Right kidney (tissue), 1 donor: ENCODE measurements around the gene LRP2BP.
"Not testable (repeated sequence)": the region's sequence is repeated elsewhere in the genome, so short reads cannot be mapped to it uniquely, and the experiment has no call there.

Experiments
- DNase-seq: peaks from one replicate; pipeline ENCODE4 v3.0.0-alpha.2; 2016

The LRP2BP gene

GRCh38 chr4:185324361-185324760 is 71.4 kb downstream of the LRP2BP start:
- not testable (repeated sequence) for DNase-seq

- DNase-seq = no peak
Observed at GRCh38 chr4:185323606-185324005, 72.1 kb downstream of the LRP2BP start.

GRCh38 chr4:185322803-185323202 is 72.9 kb downstream of the LRP2BP start:
- DNase-seq = no peak

GRCh38 chr4:185318679-185319078 is 77.0 kb downstream of the LRP2BP start:
- DNase-seq = no peak

GRCh38 chr4:185317880-185318279 is 77.8 kb downstream of the LRP2BP start:
- DNase-seq = no peak

- DNase-seq = not testable (repeated sequence)
Observed at GRCh38 chr4:185317462-185317861, 78.3 kb downstream of the LRP2BP start.
